ENCODE data around the gene CADM1.
A peak's percentile ranks its signal among the peaks of the same experiment; 100 is the strongest.

Gene CADM1

GRCh38 chr11:115515647-115516395 lies 11.6 kb upstream of the CADM1 start:
- DNase-seq = no peak

- no peak for DNase-seq
These were observed 2.9 kb upstream of the CADM1 start for GRCh38 chr11:115506954-115507675.

- DNase-seq = no peak
These were observed 960 bp upstream of the CADM1 start for GRCh38 chr11:115505175-115505574.

- DNase-seq = no peak
These were observed 334 bp downstream of the CADM1 start for GRCh38 chr11:115503886-115504275.

DNA sequence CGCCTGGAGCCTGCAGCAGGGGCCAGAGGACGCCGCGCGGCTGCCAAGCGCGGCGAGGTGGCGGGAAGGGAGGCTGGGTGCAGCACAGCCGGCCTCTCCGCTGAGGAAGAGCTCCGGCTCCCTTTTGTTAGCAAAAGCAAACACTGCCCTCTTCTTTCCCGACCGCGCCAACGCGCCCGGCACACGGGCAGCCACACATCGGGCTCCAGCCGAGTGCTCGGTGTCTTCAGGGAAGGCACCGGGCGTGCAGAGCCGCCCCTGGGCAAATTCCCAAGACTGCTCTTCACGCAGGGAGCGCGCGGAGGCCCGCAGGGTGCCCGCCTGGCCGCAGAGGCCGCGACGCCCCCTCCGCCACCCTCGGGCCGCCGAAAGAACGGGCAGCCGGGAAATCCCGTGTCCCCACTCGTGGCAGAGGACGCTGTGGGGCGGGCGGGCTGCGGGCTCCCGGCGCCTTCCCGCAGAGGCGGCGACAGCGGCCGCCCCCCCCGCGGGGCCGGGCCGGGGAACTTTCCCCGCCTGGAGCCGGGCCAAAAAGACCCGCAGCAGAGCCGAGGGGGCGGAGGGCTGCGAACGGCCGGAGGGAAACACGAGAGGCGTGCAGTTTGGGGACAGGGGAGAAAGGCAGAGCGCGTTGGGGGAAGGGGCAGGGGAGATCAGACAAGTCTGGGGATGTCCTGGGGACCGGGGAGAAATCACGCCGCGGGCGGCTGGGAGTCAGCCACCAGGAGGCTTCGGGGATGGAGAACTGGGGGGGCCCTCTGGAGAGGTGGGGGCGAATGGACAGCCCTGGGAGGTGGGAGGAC lies 931 bp downstream of the CADM1 start:
- DNase-seq = peak; percentile 84

DNA sequence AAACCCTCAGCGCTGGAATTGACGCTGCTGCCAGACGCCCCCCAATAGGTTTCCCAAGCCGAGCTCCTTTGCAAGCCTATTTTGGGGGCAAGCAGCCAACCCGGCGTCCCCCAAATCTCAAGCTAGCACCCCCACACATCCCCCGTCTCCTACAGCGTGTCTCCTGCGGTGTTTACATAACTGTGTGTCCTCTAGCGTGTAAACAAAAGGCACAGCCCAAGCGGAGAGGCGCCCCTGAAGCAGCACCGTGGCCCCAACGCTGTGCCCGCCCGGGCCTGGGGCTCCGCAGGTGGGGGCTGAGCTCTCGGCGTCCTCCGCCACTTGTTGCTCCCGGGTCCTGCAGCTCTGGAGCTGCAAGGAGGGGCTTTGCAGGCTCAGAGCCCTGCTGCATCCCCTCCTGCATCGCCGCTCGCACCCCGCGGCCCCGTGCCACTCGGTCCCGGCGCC lies 1.6 kb downstream of the CADM1 start:
- no peak for DNase-seq

GRCh38 chr11:115501893-115502589 lies 2.2 kb downstream of the CADM1 start:
- DNase-seq = peak; percentile 34

GRCh38 chr11:115501502-115501892 lies 2.7 kb downstream of the CADM1 start:
- no peak for DNase-seq

GRCh38 chr11:115500547-115501501 lies 3.4 kb downstream of the CADM1 start:
- DNase-seq = no peak

- DNase-seq = no peak
These were observed 4.3 kb downstream of the CADM1 start for GRCh38 chr11:115499891-115500290.

GRCh38 chr11:115499241-115499799 lies 4.9 kb downstream of the CADM1 start:
- DNase-seq = no peak

DNA sequence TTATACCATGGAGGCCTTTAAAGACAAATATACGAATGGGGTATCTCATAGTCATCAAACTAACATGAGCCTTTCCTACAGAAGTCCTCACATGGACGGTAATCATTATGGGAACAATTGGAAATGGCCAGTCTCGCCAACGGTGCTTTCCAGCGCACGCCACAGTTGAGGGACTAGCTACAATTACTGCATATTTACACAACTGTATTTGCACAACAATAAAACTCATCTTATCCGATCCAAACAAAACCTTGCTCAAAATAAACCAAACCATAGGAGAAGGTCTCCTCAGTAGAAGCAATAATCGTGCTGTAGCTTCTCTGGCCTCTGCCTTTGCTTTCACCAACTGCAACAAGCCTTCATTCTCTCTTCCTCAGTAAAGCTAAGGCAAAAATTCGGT lies 5.9 kb downstream of the CADM1 start:
- DNase-seq = peak; percentile 85

- no peak for DNase-seq
These were observed 6.9 kb downstream of the CADM1 start for GRCh38 chr11:115497303-115497702.

GRCh38 chr11:115496892-115497291 lies 7.3 kb downstream of the CADM1 start:
- DNase-seq = no peak

DNA sequence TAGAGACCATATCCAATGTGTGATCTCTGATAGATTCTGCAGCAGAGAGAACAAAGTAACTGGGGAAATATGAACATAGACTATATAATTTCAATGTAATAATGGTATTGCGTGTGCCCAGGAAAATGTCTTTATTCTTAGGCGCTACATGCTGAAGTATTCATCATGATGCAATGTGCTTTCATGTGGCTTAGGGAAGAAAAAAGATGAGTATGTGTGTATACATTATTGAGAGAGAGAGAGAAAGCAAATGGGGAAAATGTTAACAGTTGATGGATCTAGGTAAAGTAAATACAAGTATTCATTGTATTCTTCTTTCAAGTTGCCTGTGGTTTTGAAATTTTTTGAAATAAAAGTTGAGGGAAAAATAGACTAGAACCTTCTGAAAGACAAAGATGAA lies 10.3 kb downstream of the CADM1 start:
- DNase-seq = no peak

DNA sequence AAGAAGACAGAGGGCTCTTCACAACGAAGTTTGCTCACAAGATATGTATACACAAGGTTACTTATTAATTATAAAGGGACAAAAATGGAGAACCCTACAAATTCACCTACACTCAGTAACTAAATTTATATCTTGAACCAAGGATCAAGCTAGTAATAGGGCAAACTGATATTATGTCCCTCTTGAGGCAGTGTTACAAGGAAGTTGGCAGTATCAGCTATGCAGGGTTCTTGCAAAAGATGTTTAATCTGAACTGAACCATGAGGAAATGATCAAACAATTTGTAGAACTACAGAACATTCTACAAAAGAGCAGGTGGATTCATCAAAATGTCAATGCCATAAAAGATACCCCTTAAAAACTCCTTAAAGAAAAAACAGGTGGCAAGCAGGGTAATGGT lies 10.7 kb downstream of the CADM1 start:
- no peak for DNase-seq

- no peak for DNase-seq
These were observed 14.7 kb downstream of the CADM1 start for GRCh38 chr11:115489466-115489865.

DNA sequence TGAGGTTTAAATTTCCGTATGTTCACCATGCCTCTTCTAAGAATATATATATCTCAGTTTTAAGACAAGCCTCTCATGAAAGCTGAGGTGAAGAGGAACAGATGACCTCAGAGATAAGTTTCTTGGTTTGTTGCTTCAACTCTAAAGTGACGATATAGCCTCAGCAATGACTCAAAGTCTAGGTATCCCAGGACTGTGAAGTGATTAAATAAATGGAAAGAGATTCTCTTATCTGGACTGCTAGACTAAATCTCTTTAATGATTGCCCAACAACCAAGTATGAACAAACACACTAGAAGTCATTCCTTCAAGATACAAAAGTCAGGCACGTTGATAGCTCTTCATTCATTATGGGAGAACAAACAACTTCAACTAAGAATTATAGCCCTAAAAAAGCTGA lies 15.3 kb downstream of the CADM1 start:
- no peak for DNase-seq

DNA sequence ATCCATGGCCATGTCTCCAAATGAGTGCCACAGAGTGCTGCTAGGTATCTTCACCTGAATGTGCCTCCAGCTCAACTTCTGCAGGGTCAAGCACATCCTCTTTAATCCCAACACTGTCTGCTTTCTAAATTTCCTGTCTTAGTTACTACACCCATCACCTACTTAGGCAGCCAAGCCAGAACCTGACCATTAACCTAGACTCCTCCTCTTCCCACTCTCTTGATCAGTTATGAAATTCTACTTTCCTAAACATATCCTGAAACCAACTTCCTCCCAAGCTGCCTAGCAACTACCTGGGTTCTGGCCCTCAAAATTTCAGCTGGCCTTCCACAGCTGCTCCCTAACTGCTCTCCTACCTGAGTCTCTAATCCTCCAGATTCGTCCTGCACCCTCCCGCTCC lies 22.7 kb downstream of the CADM1 start:
- no peak for DNase-seq

DNA sequence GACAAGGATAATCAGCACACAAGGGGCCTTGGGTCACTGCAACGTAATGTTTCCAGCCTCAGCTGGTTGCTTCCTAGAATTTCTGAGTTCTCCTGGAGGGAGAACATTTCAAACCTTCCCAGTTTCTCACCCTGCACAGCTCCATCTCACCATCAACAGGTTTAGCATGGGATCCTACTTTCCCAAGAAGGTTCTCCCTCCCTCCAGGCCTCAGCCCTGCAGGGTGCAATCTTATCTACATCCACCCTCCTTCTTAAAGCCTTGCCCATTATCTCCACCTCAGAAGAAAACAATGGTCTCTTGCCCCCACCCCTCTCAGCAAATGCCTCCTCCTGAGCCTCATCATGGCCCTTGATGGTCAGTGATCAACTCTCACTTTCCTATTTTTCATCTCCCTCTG lies 23.6 kb downstream of the CADM1 start:
- DNase-seq = no peak

DNA sequence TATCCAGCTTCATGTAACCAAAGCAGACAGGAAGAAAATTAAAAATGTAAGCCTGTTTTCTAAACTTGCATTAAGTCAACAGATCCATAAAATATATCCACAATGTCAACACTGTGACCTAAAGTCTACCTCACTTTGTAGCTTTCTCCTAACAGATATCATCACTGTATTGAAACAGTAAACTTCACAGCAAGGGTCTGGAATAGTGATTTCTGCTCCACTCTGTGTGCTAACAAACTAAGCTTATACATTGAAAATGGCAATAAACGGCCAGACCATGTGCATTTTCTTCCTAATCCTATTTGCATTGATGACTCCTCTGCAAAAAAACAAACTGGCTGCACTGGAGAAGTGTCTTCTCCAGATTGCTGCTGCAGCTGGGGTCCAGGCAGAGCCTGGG lies 26.8 kb downstream of the CADM1 start:
- no peak for DNase-seq

Measured in NCI-H2029 (cell line).